ENCODE data around the gene PARVB.

DNA sequence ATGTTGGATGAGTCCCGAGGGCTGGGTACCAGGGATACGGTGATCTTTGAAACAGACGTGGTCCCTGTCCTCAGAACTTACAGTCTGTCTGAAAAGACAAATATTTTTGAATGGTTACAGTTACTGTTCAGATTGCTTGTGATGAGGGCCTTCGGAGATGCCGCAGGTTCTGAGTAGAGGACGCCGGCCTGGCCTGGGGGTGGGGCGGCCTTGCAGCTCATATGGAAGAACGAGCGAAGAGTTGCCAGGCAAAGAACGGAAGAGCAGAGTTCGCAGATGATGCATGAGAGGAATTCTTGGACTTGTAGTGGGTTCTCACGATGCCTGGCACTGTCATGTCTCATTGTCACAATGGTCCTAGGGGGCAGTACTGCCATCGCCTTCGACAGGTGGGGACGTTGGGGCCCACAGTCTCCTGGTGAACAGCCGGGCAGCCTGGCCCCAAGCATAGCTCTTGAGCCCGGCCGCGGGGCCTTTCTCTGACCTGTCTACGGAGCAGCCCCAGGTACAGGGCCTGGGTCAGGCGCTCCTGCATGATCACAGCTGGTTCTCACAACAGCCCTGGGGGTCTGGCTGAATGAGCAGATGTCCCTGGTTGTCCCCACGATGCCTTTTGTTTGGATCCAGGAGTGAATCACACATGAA is 95.7 kb downstream of the PARVB start:
- no peak for TF ChIP-seq POLR2A (IDR thresholded peaks at IDR 0.05)
- no peak for TF ChIP-seq CTCF (IDR thresholded peaks at IDR 0.05 in 4 of 5, conservative IDR thresholded peaks at IDR 0.05 in 1 of 5)

Measured in gastrocnemius medialis (tissue), 4 donors.